Cardiac muscle cell (in vitro differentiated cells and primary cell): ENCODE data around the gene CXCL16. TPM values are rescaled to one million over a fixed set of nuclear protein-coding genes. Genes with fewer than 3 reads are reported as not detected.

ENCODE experiments used
- DNase-seq, 2 donors: peaks; one replicate each; pipeline versions ENCODE4 v3.0.0 to v3.0.0-alpha.2; 2010 to 2017; ENCODE audit warnings: low read depth in 1 of 2, low spot score in 1 of 2
- H3K27ac ChIP-seq: fragments of 200-600 bp; sonication (generic); 2 replicates; pipeline ENCODE4 v1.5.1; 2016
- H3K27me3 ChIP-seq: fragments of 200-600 bp; sonication (generic); 2 replicates; pipeline ENCODE4 v1.6.0; 2016; ENCODE audit warnings: control low read depth
- H3K36me3 ChIP-seq: fragments of 200-600 bp; sonication (generic); 2 replicates; pipeline ENCODE4 v1.5.1; 2016; ENCODE audit warnings: control low read depth
- H3K4me1 ChIP-seq: fragments of 200-600 bp; sonication (generic); 2 replicates; pipeline ENCODE4 v1.8.1; 2017; ENCODE audit warnings: low read depth, mild to moderate bottlenecking, mixed run types
- H3K4me3 ChIP-seq: fragments of 200-600 bp; sonication (generic); 2 replicates; pipeline ENCODE4 v1.5.1; 2016; ENCODE audit warnings: mild to moderate bottlenecking
- H3K9me3 ChIP-seq: fragments of 200-600 bp; sonication (generic); 2 replicates; pipeline ENCODE4 v1.5.1; 2017; ENCODE audit warnings: low read depth, mild to moderate bottlenecking, control low read depth
- CTCF ChIP-seq: IDR thresholded peaks from 2 replicates; pipeline ENCODE4 v1.5.1; 2012; ENCODE audit warnings: low read depth, mild to moderate bottlenecking, low read length
- polyA plus RNA-seq: library from polyadenylated mRNA; unstranded; fragments of >200 nt; fragmentation: Nextera tagmentation; extraction: Ambion mirVana; gene quantifications from 2 replicates; pipeline ENCODE4 v1.2.1, GENCODE V29; 2016
- total RNA-seq: library from RNA; depleted of rRNA; stranded (reverse); fragments of >200 nt; gene quantifications from 2 replicates; pipeline ENCODE4 v1.2.3, GENCODE V29; 2016

CXCL16 gene
- total and polyA plus RNA-seq, 2 experiments from 2014 or later = 0.66 to 0.89 TPM

- no peak for TF ChIP-seq CTCF
- Histone ChIP-seq H3K4me3 (no peak overlapping the region), H3K27ac (no peak overlapping the region), H3K9me3 (no peaks in the 10 kb centered on the region), H3K4me1 (no peaks in the 10 kb centered on the region), H3K36me3 (no peaks in the 10 kb centered on the region), H3K27me3 (peaks cover 93% of the 10 kb centered on the region)
- DNase-seq = no peak
Measured at GRCh38 chr17:4742133-4742532, 2.4 kb upstream of the CXCL16 start.

GRCh38 chr17:4741544-4741943, 1.8 kb upstream of the CXCL16 start:
- Histone ChIP-seq H3K9me3 (no peaks in the 10 kb centered on the region), H3K27ac (no peak overlapping the region), H3K36me3 (no peaks in the 10 kb centered on the region), H3K27me3 (peaks cover 99% of the 10 kb centered on the region), H3K4me3 (no peak overlapping the region), H3K4me1 (no peaks in the 10 kb centered on the region)
- no peak for DNase-seq
- no peak for TF ChIP-seq CTCF

- Histone ChIP-seq H3K36me3 (no peaks in the 10 kb centered on the region), H3K4me1 (no peaks in the 10 kb centered on the region), H3K27ac (no peak overlapping the region), H3K4me3 (no peak overlapping the region), H3K9me3 (no peaks in the 10 kb centered on the region), H3K27me3 (peaks cover 98% of the 10 kb centered on the region)
- TF ChIP-seq CTCF = no peak
- DNase-seq = no peak
Measured at GRCh38 chr17:4740584-4740983, 856 bp upstream of the CXCL16 start.

- peak overlapping the region; percentile 54 for H3K4me3 ChIP-seq
- peaks cover 98% of the 10 kb centered on the region for H3K27me3 ChIP-seq
- no peaks in the 10 kb centered on the region for H3K9me3 ChIP-seq
- H3K36me3 ChIP-seq = no peaks in the 10 kb centered on the region
- no peak for TF ChIP-seq CTCF
- H3K27ac ChIP-seq = no peak overlapping the region
- DNase-seq = no peak
- no peaks in the 10 kb centered on the region for H3K4me1 ChIP-seq
Measured at GRCh38 chr17:4740025-4740351, 260 bp upstream of the CXCL16 start.

GRCh38 chr17:4738136-4739121, 1.3 kb downstream of the CXCL16 start:
- no peaks in the 10 kb centered on the region for H3K9me3 ChIP-seq
- no peak for TF ChIP-seq CTCF
- peak overlapping the region; percentile 54 for H3K4me3 ChIP-seq
- H3K27me3 ChIP-seq = peaks cover 82% of the 10 kb centered on the region
- DNase-seq = no peak
- H3K27ac ChIP-seq = no peak overlapping the region
- H3K36me3 ChIP-seq = no peaks in the 10 kb centered on the region
- H3K4me1 ChIP-seq = no peaks in the 10 kb centered on the region
